Tibial artery (tissue), 4 donors: ENCODE results near the gene ARSB.
A peak's percentile ranks its signal among the peaks of the same experiment; 100 is the strongest.

Experiments
- DNase-seq, 2 donors: peaks; one replicate each; pipeline ENCODE4 v3.0.0-alpha.2; 2019
- H3K27ac ChIP-seq, 2 donors: fragments of 200-600 bp; sonication (generic) in 1 of 2; 1 replicate in 1 of 2; 2 replicates in 1 of 2; pipeline ENCODE4 v1.5.1; 2018 to 2019; ENCODE audit warnings: mild to moderate bottlenecking in 1 of 2
- H3K27me3 ChIP-seq, 2 donors: fragments of 200-600 bp; sonication (generic) in 1 of 2; one replicate each; pipeline versions ENCODE4 v1.5.1 to v1.6.0; 2016 to 2019
- H3K36me3 ChIP-seq, 3 donors: fragments of 200-600 bp; sonication (generic) in 2 of 3; one replicate each; pipeline ENCODE4 v1.5.1; 2016 to 2019; ENCODE audit warnings: mild to moderate bottlenecking in 2 of 3
- H3K4me1 ChIP-seq, 4 donors: fragments of 200-600 bp; sonication (generic) in 2 of 4; 1 replicate in 3 of 4; 2 replicates in 1 of 4; pipeline ENCODE4 v1.5.1; 2016 to 2019
- H3K4me3 ChIP-seq, 2 donors: fragments of 200-600 bp; sonication (generic) in 1 of 2; 1 replicate in 1 of 2; 2 replicates in 1 of 2; pipeline ENCODE4 v1.5.1; 2018 to 2019; ENCODE audit warnings: mild to moderate bottlenecking in 2 of 2
- H3K9me3 ChIP-seq, 3 donors: fragments of 200-600 bp; sonication (generic) in 1 of 3; one replicate each; pipeline ENCODE4 v1.5.1; 2016 to 2019
- CTCF ChIP-seq, 2 experiments: fragments of 200-600 bp in 1 of 2; fragments of 450-650 bp in 1 of 2; IDR thresholded peaks; one replicate each; pipeline ENCODE4 v1.5.1; 2017 to 2019; ENCODE audit warnings: antibody characterized with exemption in 2 of 2, mild to moderate bottlenecking in 1 of 2, moderate library complexity in 1 of 2
- intact Hi-C: fragments of 100-400 bp; cut with DNase I; formaldehyde crosslinking; loops from one replicate; pipeline ENCODE4 v1.15.0; 2023; ENCODE audit warnings: low total_unique reads

ARSB gene

GRCh38 chr5:78985116-78985724, at the start of gene ARSB:
ARSB (minus strand) TSS chr5:78985310; CDS start chr5:78985248, 62 bp downstream.
- H3K27me3 ChIP-seq = no peaks in the 10 kb centered on the region
- no peaks in the 10 kb centered on the region for H3K36me3 ChIP-seq
- no peak for TF ChIP-seq CTCF (IDR thresholded peaks at IDR 0.05)
- no peaks in the 10 kb centered on the region for H3K9me3 ChIP-seq
- peaks cover 0 to 21% (median 5%) of the 10 kb centered on the region in 4 donors for H3K4me1 ChIP-seq
- H3K4me3 ChIP-seq = peak within 1 kb of the TSS; percentile 67 to 73
- peak within 1 kb of the TSS; percentile 83 to 90 for H3K27ac ChIP-seq
- intact Hi-C loops = no loop called here
- DNase-seq = peak; percentile 30 to 70

- Histone ChIP-seq H3K36me3 (no peaks in the 10 kb centered on the region), H3K9me3 (no peaks in the 10 kb centered on the region), H3K4me1 (no peaks in the 10 kb centered on the region), H3K27me3 (no peaks in the 10 kb centered on the region), H3K4me3 (no peak overlapping the region), H3K27ac (no peak overlapping the region)
- intact Hi-C loops = no loop called here
- DNase-seq = no peak
- TF ChIP-seq CTCF (IDR thresholded peaks at IDR 0.05) = no peak
These were observed 47.7 kb upstream of the ARSB start for GRCh38 chr5:79032782-79033181.

- intact Hi-C loops = no loop called here
- no peaks in the 10 kb centered on the region for H3K9me3 ChIP-seq
- H3K27me3 ChIP-seq = no peaks in the 10 kb centered on the region
- H3K27ac ChIP-seq = no peak overlapping the region
- no peak overlapping the region for H3K4me3 ChIP-seq
- TF ChIP-seq CTCF (IDR thresholded peaks at IDR 0.05) = no peak
- H3K4me1 ChIP-seq = no peaks in the 10 kb centered on the region
- no peak for DNase-seq
- H3K36me3 ChIP-seq = no peaks in the 10 kb centered on the region
These were observed 47.1 kb upstream of the ARSB start for GRCh38 chr5:79032031-79032695.

GRCh38 chr5:79031485-79031867, 46.4 kb upstream of the ARSB start:
- Histone ChIP-seq H3K27ac (no peak overlapping the region), H3K4me3 (no peak overlapping the region), H3K9me3 (no peaks in the 10 kb centered on the region), H3K27me3 (no peaks in the 10 kb centered on the region), H3K4me1 (no peaks in the 10 kb centered on the region), H3K36me3 (no peaks in the 10 kb centered on the region)
- intact Hi-C loops = no loop called here
- DNase-seq = no peak
- no peak for TF ChIP-seq CTCF (IDR thresholded peaks at IDR 0.05)

- DNase-seq = no peak
- no peaks in the 10 kb centered on the region for H3K36me3 ChIP-seq
- no peaks in the 10 kb centered on the region for H3K4me1 ChIP-seq
- no peak overlapping the region for H3K4me3 ChIP-seq
- H3K27me3 ChIP-seq = no peaks in the 10 kb centered on the region
- H3K27ac ChIP-seq = no peak overlapping the region
- no peaks in the 10 kb centered on the region for H3K9me3 ChIP-seq
- intact Hi-C loops = no loop called here
- TF ChIP-seq CTCF (IDR thresholded peaks at IDR 0.05) = no peak
These were observed 45.8 kb upstream of the ARSB start for GRCh38 chr5:79030663-79031484.
